ENCODE data around the gene VOPP1. TPM values are rescaled to one million over a fixed set of nuclear protein-coding genes. Genes with fewer than 3 reads are reported as not detected.
A peak's percentile ranks its signal among the peaks of the same experiment; 100 is the strongest.

The VOPP1 gene
- total and polyA plus RNA-seq, 2 experiments from 2014 or later: 27.5 to 86.5 TPM

DNA sequence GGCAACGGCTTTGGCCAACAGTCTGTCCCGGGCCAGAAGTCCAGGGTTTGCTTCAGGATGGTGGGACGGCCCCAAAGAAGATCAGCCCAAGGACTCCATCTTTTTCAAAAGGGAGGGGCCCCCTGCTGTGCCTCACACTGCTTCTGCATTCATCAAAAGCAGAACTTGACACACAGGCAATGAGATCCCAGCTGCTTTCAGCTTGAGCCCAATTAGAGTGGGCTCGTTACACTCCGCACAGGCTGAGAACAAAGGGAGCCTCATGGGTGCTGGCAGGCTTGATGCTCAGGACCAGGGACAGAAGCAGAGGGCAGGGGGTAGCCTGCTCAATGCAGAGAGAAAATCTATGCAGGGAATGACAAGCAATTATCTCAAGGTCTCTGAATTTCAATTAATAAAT lies 45.5 kb downstream of the VOPP1 start:
- Histone ChIP-seq H3K4me3 (no peak overlapping the region), H3K79me2 (ENCODE audit: insufficient read depth) (peaks cover 100% of the 10 kb centered on the region), H3K9me3 (ENCODE audit: low read depth) (no peaks in the 10 kb centered on the region), H3F3A (ENCODE audit: insufficient read depth) (peaks cover 6% of the 10 kb centered on the region; the same call in 1 of the 2 replicates), H3K27ac (no peak overlapping the region), H3K9ac (no peak overlapping the region), H3K27me3 (replicated peaks; ENCODE audit: insufficient read depth) (no peaks in the 10 kb centered on the region), H3K4me2 (ENCODE audit: unreplicated experiment) (no peak overlapping the region), H3K9me2 (ENCODE audit: insufficient read depth) (no peaks in the 10 kb centered on the region), H4K20me1 (ENCODE audit: insufficient read depth) (peaks cover 15% of the 10 kb centered on the region), H2AFZ (no peak overlapping the region), H3K36me3 (ENCODE audit: low read depth) (no peaks in the 10 kb centered on the region), H3K4me1 (ENCODE audit: insufficient read depth) (peaks cover 5% of the 10 kb centered on the region)
- DNase-seq: no peak
- WGBS, 2 experiments (ENCODE audit: low coverage in 1 of 2, low lambda C conversion rate in 2 of 2, missing lambda C conversion rate in 2 of 2): 88 to 89% methylated on average over 5 of the region's 5 CpGs
- TF ChIP-seq EZH2phosphoT487 (IDR thresholded peaks at IDR 0.05; ENCODE audit: insufficient read depth, low read depth) (no peak), EZH2 (IDR thresholded peaks at IDR 0.05; ENCODE audit: insufficient read depth, poor library complexity, severe bottlenecking) (no peak)
- in situ Hi-C loops (cut with MboI): no loop called here

GRCh38 chr7:55526329-55526728 lies 46.0 kb downstream of the VOPP1 start:
- Histone ChIP-seq H3K79me2 (ENCODE audit: insufficient read depth) (peaks cover 100% of the 10 kb centered on the region), H3K36me3 (ENCODE audit: low read depth) (no peaks in the 10 kb centered on the region), H3K4me1 (ENCODE audit: insufficient read depth) (peaks cover under 1% of the 10 kb centered on the region; the same call in 1 of the 2 replicates), H4K20me1 (ENCODE audit: insufficient read depth) (peaks cover 15% of the 10 kb centered on the region), H3K27ac (no peak overlapping the region), H3F3A (ENCODE audit: insufficient read depth) (0 out of 2 replicates have a peak, but pooled peaks cover 3% of the 10 kb centered on the region), H3K27me3 (replicated peaks; ENCODE audit: insufficient read depth) (no peaks in the 10 kb centered on the region), H3K9me2 (ENCODE audit: insufficient read depth) (no peaks in the 10 kb centered on the region), H3K4me2 (ENCODE audit: unreplicated experiment) (no peak overlapping the region), H3K9ac (no peak overlapping the region), H3K4me3 (no peak overlapping the region), H2AFZ (no peak overlapping the region), H3K9me3 (ENCODE audit: low read depth) (no peaks in the 10 kb centered on the region)
- in situ Hi-C loops (cut with MboI): no loop called here
- 97 to 100% methylated on average over 4 of the region's 4 CpGs for WGBS, 2 experiments (ENCODE audit: low coverage in 1 of 2, low lambda C conversion rate in 2 of 2, missing lambda C conversion rate in 2 of 2)
- no peak for DNase-seq
- TF ChIP-seq EZH2phosphoT487 (IDR thresholded peaks at IDR 0.05; ENCODE audit: insufficient read depth, low read depth) (no peak), EZH2 (IDR thresholded peaks at IDR 0.05; ENCODE audit: insufficient read depth, poor library complexity, severe bottlenecking) (no peak)

- WGBS, 2 experiments (ENCODE audit: low coverage in 1 of 2, low lambda C conversion rate in 2 of 2, missing lambda C conversion rate in 2 of 2): 86 to 88% methylated on average over 21 of the region's 21 CpGs
- Histone ChIP-seq H3K4me3 (no peak overlapping the region), H3K27ac (no peak overlapping the region), H3K4me1 (ENCODE audit: insufficient read depth) (no peaks in the 10 kb centered on the region), H2AFZ (no peak overlapping the region), H3K9me3 (ENCODE audit: low read depth) (no peaks in the 10 kb centered on the region), H3K36me3 (ENCODE audit: low read depth) (no peaks in the 10 kb centered on the region), H3K27me3 (replicated peaks; ENCODE audit: insufficient read depth) (no peaks in the 10 kb centered on the region), H3F3A (ENCODE audit: insufficient read depth) (no peaks in the 10 kb centered on the region), H3K4me2 (ENCODE audit: unreplicated experiment) (no peak overlapping the region), H4K20me1 (ENCODE audit: insufficient read depth) (peaks cover 12% of the 10 kb centered on the region), H3K79me2 (ENCODE audit: insufficient read depth) (peaks cover 100% of the 10 kb centered on the region), H3K9ac (no peak overlapping the region), H3K9me2 (ENCODE audit: insufficient read depth) (no peaks in the 10 kb centered on the region)
- DNase-seq: no peak
- in situ Hi-C loops (cut with MboI): no loop called here
- TF ChIP-seq EZH2phosphoT487 (IDR thresholded peaks at IDR 0.05; ENCODE audit: insufficient read depth, low read depth) (no peak), EZH2 (IDR thresholded peaks at IDR 0.05; ENCODE audit: insufficient read depth, poor library complexity, severe bottlenecking) (no peak)
Observed at GRCh38 chr7:55524558-55525310, 47.6 kb downstream of the VOPP1 start.

DNA sequence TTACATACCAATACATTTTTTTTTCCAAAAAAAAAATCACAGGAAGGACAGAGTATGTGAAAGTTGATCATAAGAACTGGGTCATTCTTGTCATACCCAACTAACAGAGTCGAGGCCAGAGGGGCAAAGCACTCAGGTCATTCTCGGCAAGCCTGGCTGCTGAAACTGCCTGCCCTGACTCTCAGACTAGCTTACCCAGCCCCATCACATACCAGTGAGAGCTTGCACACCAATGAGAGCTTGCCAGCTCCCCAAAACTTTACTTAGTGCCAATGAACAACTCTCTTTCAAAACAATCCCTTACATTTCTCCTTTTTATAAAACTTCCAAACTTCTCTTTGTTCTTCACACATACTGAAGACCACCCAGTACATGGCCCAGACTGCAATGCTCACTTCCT lies 48.9 kb downstream of the VOPP1 start:
- no peak overlapping the region for H2AFZ ChIP-seq
- DNase-seq: peak; percentile 23
- H3K9me2 ChIP-seq (ENCODE audit: insufficient read depth): no peaks in the 10 kb centered on the region
- peaks cover 98% of the 10 kb centered on the region for H3K79me2 ChIP-seq (ENCODE audit: insufficient read depth)
- no peak overlapping the region for H3K9ac ChIP-seq
- WGBS, 2 experiments (ENCODE audit: low coverage in 1 of 2, low lambda C conversion rate in 2 of 2, missing lambda C conversion rate in 2 of 2): 76 to 78% methylated on average over 2 of the region's 2 CpGs
- no peaks in the 10 kb centered on the region for H3F3A ChIP-seq (ENCODE audit: insufficient read depth)
- H3K4me2 ChIP-seq (ENCODE audit: unreplicated experiment): no peak overlapping the region
- in situ Hi-C loops (cut with MboI): no loop called here
- H3K27me3 ChIP-seq (replicated peaks; ENCODE audit: insufficient read depth): no peaks in the 10 kb centered on the region
- H3K4me1 ChIP-seq (ENCODE audit: insufficient read depth): no peaks in the 10 kb centered on the region
- TF ChIP-seq EZH2 (IDR thresholded peaks at IDR 0.05; ENCODE audit: insufficient read depth, poor library complexity, severe bottlenecking): no peak
- TF ChIP-seq EZH2phosphoT487 (IDR thresholded peaks at IDR 0.05; ENCODE audit: insufficient read depth, low read depth): no peak
- no peak overlapping the region for H3K27ac ChIP-seq
- no peaks in the 10 kb centered on the region for H3K9me3 ChIP-seq (ENCODE audit: low read depth)
- H3K36me3 ChIP-seq (ENCODE audit: low read depth): no peaks in the 10 kb centered on the region
- peaks cover 9% of the 10 kb centered on the region for H4K20me1 ChIP-seq (ENCODE audit: insufficient read depth)
- H3K4me3 ChIP-seq: no peak overlapping the region

Data from GM23248 (cell line).